Measurements from ENCODE around the gene SYNGR1.

DNA sequence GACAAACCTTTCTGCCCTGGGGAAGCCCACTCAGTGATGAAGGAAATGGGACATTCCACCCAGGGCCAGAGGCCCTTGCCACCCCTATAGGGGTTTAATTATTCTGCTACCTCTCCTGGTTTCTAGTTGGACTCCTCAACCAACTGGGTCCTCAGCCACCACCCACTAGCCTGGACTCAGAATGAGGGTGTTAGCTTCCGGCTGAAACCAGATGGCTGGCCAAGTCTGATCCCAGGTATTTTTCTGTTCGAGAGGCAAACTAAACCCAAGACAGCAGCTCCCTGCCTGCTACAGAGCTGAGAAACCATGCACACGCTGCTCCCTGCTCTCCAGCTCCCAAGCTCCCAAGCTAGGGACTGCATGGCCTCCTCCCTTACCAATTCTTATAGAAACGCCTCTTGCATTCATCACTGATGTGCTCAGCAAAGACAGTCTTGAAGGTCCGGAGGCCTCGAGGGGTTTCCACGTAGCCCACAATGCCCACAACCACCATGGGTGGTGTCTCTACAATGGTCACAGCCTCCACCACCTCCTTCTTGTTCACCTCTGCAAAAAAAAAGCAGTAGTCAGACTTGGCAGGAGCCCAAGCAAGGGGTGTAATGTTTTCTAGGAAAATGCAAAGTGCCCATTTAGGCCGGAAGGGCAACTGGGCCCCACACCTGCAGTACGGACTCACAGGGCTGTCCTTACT lies 32.6 kb upstream of the SYNGR1 start:
- TF ChIP-seq, protein P1, sequence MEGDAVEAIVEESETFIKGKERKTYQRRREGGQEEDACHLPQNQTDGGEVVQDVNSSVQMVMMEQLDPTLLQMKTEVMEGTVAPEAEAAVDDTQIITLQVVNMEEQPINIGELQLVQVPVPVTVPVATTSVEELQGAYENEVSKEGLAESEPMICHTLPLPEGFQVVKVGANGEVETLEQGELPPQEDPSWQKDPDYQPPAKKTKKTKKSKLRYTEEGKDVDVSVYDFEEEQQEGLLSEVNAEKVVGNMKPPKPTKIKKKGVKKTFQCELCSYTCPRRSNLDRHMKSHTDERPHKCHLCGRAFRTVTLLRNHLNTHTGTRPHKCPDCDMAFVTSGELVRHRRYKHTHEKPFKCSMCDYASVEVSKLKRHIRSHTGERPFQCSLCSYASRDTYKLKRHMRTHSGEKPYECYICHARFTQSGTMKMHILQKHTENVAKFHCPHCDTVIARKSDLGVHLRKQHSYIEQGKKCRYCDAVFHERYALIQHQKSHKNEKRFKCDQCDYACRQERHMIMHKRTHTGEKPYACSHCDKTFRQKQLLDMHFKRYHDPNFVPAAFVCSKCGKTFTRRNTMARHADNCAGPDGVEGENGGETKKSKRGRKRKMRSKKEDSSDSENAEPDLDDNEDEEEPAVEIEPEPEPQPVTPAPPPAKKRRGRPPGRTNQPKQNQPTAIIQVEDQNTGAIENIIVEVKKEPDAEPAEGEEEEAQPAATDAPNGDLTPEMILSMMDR (IDR thresholded peaks at IDR 0.05) = no peak
- TF ChIP-seq POLR2AphosphoS2 (conservative IDR thresholded peaks at IDR 0.05; ENCODE audit: low read length) = no peak
- no peak for TF ChIP-seq CHD2 (IDR thresholded peaks at IDR 0.05; ENCODE audit: low read length, partially characterized antibody)
- TF ChIP-seq POLR2A (IDR thresholded peaks at IDR 0.05; ENCODE audit: low read length) = no peak
- TF ChIP-seq CEBPB (IDR thresholded peaks at IDR 0.05) = no peak
- TF ChIP-seq, protein P2, sequence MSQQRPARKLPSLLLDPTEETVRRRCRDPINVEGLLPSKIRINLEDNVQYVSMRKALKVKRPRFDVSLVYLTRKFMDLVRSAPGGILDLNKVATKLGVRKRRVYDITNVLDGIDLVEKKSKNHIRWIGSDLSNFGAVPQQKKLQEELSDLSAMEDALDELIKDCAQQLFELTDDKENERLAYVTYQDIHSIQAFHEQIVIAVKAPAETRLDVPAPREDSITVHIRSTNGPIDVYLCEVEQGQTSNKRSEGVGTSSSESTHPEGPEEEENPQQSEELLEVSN (IDR thresholded peaks at IDR 0.05; ENCODE audit: borderline replicate concordance, low read depth) = no peak
- no peak for TF ChIP-seq CHD4 (IDR thresholded peaks at IDR 0.05; ENCODE audit: borderline replicate concordance)
- TF ChIP-seq, protein P3, sequence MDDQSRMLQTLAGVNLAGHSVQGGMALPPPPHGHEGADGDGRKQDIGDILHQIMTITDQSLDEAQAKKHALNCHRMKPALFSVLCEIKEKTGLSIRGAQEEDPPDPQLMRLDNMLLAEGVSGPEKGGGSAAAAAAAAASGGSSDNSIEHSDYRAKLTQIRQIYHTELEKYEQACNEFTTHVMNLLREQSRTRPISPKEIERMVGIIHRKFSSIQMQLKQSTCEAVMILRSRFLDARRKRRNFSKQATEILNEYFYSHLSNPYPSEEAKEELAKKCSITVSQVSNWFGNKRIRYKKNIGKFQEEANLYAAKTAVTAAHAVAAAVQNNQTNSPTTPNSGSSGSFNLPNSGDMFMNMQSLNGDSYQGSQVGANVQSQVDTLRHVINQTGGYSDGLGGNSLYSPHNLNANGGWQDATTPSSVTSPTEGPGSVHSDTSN (IDR thresholded peaks at IDR 0.05) = no peak
- no peak; a peak in 1 of 5 replicates for TF ChIP-seq JUN (IDR thresholded peaks at IDR 0.05)
- TF ChIP-seq SMC3 (IDR thresholded peaks at IDR 0.05) = no peak
- TF ChIP-seq EP300 (IDR thresholded peaks at IDR 0.05) = no peak

Data from A549 (cell line).